ENCODE results near the gene CLDN24. TPM values are rescaled to one million over a fixed set of nuclear protein-coding genes. Genes with fewer than 3 reads are reported as not detected.

CLDN24 gene
- total RNA-seq, 3 donors from 2014 or later, result not detected

DNA sequence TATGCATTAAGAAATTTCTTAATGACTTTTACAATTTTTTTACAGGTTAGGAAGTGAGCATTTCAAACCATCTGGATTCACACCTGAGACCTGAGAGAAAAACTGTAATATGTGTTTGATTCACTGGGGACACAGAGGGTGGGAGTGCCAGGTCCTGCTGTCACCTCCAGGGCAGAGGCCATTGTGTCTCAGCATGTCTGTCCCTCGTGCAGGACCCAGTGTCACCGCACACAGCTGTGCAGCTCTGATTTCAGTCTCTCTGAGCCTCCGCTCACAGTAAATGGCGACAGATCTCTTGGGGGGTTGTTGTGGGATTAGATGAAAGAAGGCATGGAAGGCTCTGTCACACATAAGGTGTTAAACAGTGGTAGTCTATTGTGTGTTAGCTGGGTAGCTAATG, 23.0 kb upstream of the CLDN24 start:
- Histone ChIP-seq H3K4me1 (no peaks in the 10 kb centered on the region), H3K9me3 (no peaks in the 10 kb centered on the region), H3K4me3 (no peak overlapping the region), H3K27me3 (no peaks in the 10 kb centered on the region), H3K36me3 (no peaks in the 10 kb centered on the region), H3K27ac (no peak overlapping the region)
- TF ChIP-seq, protein P1, sequence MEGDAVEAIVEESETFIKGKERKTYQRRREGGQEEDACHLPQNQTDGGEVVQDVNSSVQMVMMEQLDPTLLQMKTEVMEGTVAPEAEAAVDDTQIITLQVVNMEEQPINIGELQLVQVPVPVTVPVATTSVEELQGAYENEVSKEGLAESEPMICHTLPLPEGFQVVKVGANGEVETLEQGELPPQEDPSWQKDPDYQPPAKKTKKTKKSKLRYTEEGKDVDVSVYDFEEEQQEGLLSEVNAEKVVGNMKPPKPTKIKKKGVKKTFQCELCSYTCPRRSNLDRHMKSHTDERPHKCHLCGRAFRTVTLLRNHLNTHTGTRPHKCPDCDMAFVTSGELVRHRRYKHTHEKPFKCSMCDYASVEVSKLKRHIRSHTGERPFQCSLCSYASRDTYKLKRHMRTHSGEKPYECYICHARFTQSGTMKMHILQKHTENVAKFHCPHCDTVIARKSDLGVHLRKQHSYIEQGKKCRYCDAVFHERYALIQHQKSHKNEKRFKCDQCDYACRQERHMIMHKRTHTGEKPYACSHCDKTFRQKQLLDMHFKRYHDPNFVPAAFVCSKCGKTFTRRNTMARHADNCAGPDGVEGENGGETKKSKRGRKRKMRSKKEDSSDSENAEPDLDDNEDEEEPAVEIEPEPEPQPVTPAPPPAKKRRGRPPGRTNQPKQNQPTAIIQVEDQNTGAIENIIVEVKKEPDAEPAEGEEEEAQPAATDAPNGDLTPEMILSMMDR (IDR thresholded peaks at IDR 0.05), result no peak
- TF ChIP-seq POLR2AphosphoS5 (IDR thresholded peaks at IDR 0.05) (no peak), POLR2A (IDR thresholded peaks at IDR 0.05) (no peak)
- intact Hi-C loops (cut with DNase I; ENCODE audit: low total_unique reads), result no loop called here
- DNase-seq (ENCODE audit: low spot score in 2 of 2), result no peak

DNA sequence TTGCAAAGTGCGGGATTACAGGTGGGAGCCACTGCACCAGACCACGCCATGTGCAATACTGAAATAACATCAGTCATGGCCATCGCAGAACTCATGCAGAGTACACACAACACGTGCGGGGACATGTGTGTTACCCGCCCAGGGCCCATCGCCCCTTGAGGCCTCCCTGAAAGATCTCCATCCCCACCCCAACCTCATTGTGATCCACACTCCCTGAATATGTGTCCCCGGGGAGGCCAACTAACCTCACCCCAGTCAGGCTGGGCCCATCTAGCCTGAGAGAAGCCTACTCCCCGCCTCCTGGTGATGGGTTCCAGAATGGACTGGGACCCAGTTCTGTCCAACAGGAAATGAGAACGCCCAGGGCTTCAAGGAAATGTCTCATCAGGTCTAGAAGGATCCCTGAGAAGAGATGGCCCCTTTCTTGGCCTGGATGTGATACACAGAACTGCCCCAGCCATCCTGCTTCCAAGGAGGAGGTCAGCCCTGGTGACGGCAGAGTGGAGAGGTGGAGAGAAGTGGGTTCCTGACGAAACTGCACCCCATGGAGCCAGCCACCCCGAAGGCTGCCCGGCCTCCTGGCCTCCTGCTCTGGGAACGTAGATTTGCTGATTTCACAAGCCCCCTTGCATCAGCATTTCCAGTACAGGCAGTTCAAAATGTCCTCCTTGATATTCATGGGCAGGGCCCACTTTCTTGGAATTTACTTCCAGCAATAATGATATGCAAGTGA, 22.5 kb upstream of the CLDN24 start:
- Histone ChIP-seq H3K36me3 (no peaks in the 10 kb centered on the region), H3K27ac (no peak overlapping the region), H3K4me1 (no peaks in the 10 kb centered on the region), H3K4me3 (no peak overlapping the region), H3K9me3 (no peaks in the 10 kb centered on the region), H3K27me3 (no peaks in the 10 kb centered on the region)
- TF ChIP-seq, protein P1 (IDR thresholded peaks at IDR 0.05), result no peak
- intact Hi-C loops (cut with DNase I; ENCODE audit: low total_unique reads), result no loop called here
- DNase-seq (ENCODE audit: low spot score in 2 of 2), result no peak

DNA sequence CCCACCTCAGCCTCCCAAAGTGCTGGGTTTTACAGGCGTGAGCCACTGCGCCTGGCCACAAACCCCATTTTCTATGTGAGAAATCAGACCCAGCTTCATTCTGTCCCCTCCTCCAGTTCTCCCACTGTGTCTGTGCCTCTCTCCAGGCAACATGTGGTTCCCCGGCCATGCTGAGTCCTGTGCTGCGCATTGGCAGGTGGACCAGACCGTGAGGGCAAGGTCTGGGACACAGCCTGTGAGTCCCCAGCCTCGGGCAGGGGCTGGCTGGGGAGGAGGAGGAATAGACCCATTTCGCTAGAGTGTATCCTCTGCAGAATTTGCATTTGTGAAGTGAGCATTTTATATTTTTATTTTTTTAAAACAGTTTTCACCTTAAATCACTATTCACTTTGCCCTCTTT, 21.5 kb upstream of the CLDN24 start:
- H3K27ac ChIP-seq, result no peak overlapping the region
- H3K27me3 ChIP-seq, result no peaks in the 10 kb centered on the region
- intact Hi-C loops (cut with DNase I; ENCODE audit: low total_unique reads), result no loop called here
- TF ChIP-seq, protein P1 (IDR thresholded peaks at IDR 0.05), result no peak
- TF ChIP-seq POLR2AphosphoS5 (IDR thresholded peaks at IDR 0.05) (no peak), POLR2A (IDR thresholded peaks at IDR 0.05) (no peak)
- no peaks in the 10 kb centered on the region for H3K4me1 ChIP-seq
- no peaks in the 10 kb centered on the region for H3K36me3 ChIP-seq
- no peak overlapping the region for H3K4me3 ChIP-seq
- H3K9me3 ChIP-seq, result no peaks in the 10 kb centered on the region
- DNase-seq (ENCODE audit: low spot score in 2 of 2), result no peak

GRCh38 chr4:183342541-183343533, 20.6 kb upstream of the CLDN24 start:
- no peak for DNase-seq (ENCODE audit: low spot score in 2 of 2)
- Histone ChIP-seq H3K27ac (no peak overlapping the region), H3K9me3 (no peaks in the 10 kb centered on the region), H3K36me3 (no peaks in the 10 kb centered on the region), H3K27me3 (no peaks in the 10 kb centered on the region), H3K4me1 (no peaks in the 10 kb centered on the region), H3K4me3 (peak overlapping the region in 1 of 3 donors; percentile 12)
- TF ChIP-seq, protein P1 (IDR thresholded peaks at IDR 0.05), result no peak
- TF ChIP-seq POLR2A (IDR thresholded peaks at IDR 0.05), result no peak
- TF ChIP-seq POLR2AphosphoS5 (IDR thresholded peaks at IDR 0.05), result no peak
- intact Hi-C loops (cut with DNase I; ENCODE audit: low total_unique reads), result no loop called here

GRCh38 chr4:183337833-183338232, 15.6 kb upstream of the CLDN24 start:
- peak overlapping the region in 1 of 2 donors; percentile 14 for H3K27ac ChIP-seq
- H3K27me3 ChIP-seq, result no peaks in the 10 kb centered on the region
- H3K36me3 ChIP-seq, result no peaks in the 10 kb centered on the region
- H3K4me1 ChIP-seq, result no peaks in the 10 kb centered on the region
- DNase-seq (ENCODE audit: low spot score in 2 of 2), result no peak
- TF ChIP-seq, protein P1 (IDR thresholded peaks at IDR 0.05), result no peak
- TF ChIP-seq POLR2AphosphoS5 (IDR thresholded peaks at IDR 0.05) (no peak), POLR2A (IDR thresholded peaks at IDR 0.05) (no peak)
- intact Hi-C loops (cut with DNase I; ENCODE audit: low total_unique reads), result no loop called here
- H3K4me3 ChIP-seq, result no peak overlapping the region
- H3K9me3 ChIP-seq, result no peaks in the 10 kb centered on the region
